ENCODE data around the gene TFDP2.
"Not testable (repeated sequence)": the region's sequence is repeated elsewhere in the genome, so short reads cannot be mapped to it uniquely, and the experiment has no call there.

The TFDP2 gene

GRCh38 chr3:141933421-141934300 lies 215.7 kb downstream of the TFDP2 start:
- Histone ChIP-seq H3K4me3 (ENCODE audit: low read depth in 1 of 2, low read length in 2 of 2) (no peak overlapping the region), H3K27ac (ENCODE audit: low read depth, low read length) (no peak overlapping the region), H3K4me1 (ENCODE audit: insufficient read depth, low read length) (no peaks in the 10 kb centered on the region), H3K27me3 (ENCODE audit: control insufficient read depth in 1 of 2, insufficient read depth in 2 of 2, low read length in 2 of 2) (no peaks in the 10 kb centered on the region), H3K36me3 (ENCODE audit: insufficient read depth, low read length) (no peaks in the 10 kb centered on the region), H3K9ac (ENCODE audit: low read length) (no peak overlapping the region), H3K9me3 (ENCODE audit: low read length) (no peaks in the 10 kb centered on the region)

- Histone ChIP-seq H3K4me1 (ENCODE audit: insufficient read depth, low read length) (no peaks in the 10 kb centered on the region), H3K36me3 (ENCODE audit: insufficient read depth, low read length) (peaks cover 8% of the 10 kb centered on the region), H3K27me3 (ENCODE audit: control insufficient read depth in 1 of 2, insufficient read depth in 2 of 2, low read length in 2 of 2) (no peaks in the 10 kb centered on the region)
Observed at GRCh38 chr3:141930801-141931200, 218.5 kb downstream of the TFDP2 start.

GRCh38 chr3:141929341-141929995 lies 219.9 kb downstream of the TFDP2 start:
- no peak overlapping the region for H3K27ac ChIP-seq (ENCODE audit: low read depth, low read length)
- H3K4me3 ChIP-seq (ENCODE audit: low read depth in 1 of 2, low read length in 2 of 2): no peak overlapping the region
- H3K9me3 ChIP-seq (ENCODE audit: low read length): no peaks in the 10 kb centered on the region
- peaks cover 8% of the 10 kb centered on the region for H3K36me3 ChIP-seq (ENCODE audit: insufficient read depth, low read length)
- H3K9ac ChIP-seq (ENCODE audit: low read length): no peak overlapping the region
- H3K27me3 ChIP-seq (ENCODE audit: control insufficient read depth in 1 of 2, insufficient read depth in 2 of 2, low read length in 2 of 2): no peaks in the 10 kb centered on the region
- H3K4me1 ChIP-seq (ENCODE audit: insufficient read depth, low read length): no peaks in the 10 kb centered on the region

More at GRCh38 chr3:141930801-141931200, 218.5 kb downstream of the TFDP2 start:
- H3K27ac ChIP-seq (ENCODE audit: low read depth, low read length): no peak overlapping the region
- no peaks in the 10 kb centered on the region for H3K9me3 ChIP-seq (ENCODE audit: low read length)
- no peak overlapping the region for H3K4me3 ChIP-seq (ENCODE audit: low read depth in 1 of 2, low read length in 2 of 2)
- no peak overlapping the region for H3K9ac ChIP-seq (ENCODE audit: low read length)

- H3K27ac ChIP-seq (ENCODE audit: low read depth, low read length): no peak overlapping the region
- H3K9ac ChIP-seq (ENCODE audit: low read length): no peak overlapping the region
- no peak overlapping the region for H3K4me3 ChIP-seq (ENCODE audit: low read depth in 1 of 2, low read length in 2 of 2)
- no peaks in the 10 kb centered on the region for H3K9me3 ChIP-seq (ENCODE audit: low read length)
- no peaks in the 10 kb centered on the region for H3K4me1 ChIP-seq (ENCODE audit: insufficient read depth, low read length)
- peaks cover 8% of the 10 kb centered on the region for H3K36me3 ChIP-seq (ENCODE audit: insufficient read depth, low read length)
- H3K27me3 ChIP-seq (ENCODE audit: control insufficient read depth in 1 of 2, insufficient read depth in 2 of 2, low read length in 2 of 2): no peaks in the 10 kb centered on the region
Observed at GRCh38 chr3:141928631-141929270, 220.6 kb downstream of the TFDP2 start.

DNA sequence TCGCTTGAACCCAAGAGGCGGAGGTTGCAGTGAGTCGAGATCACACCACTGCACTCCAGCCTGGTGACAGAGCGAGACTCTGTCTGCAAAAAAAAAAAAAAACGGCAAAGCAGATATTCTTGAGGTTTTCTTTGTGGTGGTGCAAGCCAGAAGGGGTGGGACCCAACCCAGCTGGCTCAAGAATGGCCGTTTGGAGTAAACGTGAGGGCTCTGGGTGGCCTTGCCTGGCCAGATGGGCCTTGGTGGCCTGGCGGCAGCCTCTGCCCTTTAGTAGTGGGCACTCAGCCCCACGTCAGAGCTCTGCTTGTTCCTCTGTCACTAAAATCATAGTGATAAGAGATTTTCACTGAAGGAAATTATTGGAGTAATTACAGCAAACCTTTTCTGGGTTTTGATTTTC lies 222.4 kb downstream of the TFDP2 start:
- no peak overlapping the region for H3K27ac ChIP-seq (ENCODE audit: low read depth, low read length)

GRCh38 chr3:141925677-141926076 lies 223.7 kb downstream of the TFDP2 start:
- not testable (repeated sequence) for H3K27ac ChIP-seq (ENCODE audit: low read depth, low read length); H3K4me3 ChIP-seq (ENCODE audit: low read depth in 1 of 2, low read length in 2 of 2); H3K9me3 ChIP-seq (ENCODE audit: low read length); H3K27me3 ChIP-seq (ENCODE audit: control insufficient read depth in 1 of 2, insufficient read depth in 2 of 2, low read length in 2 of 2); H3K4me1 ChIP-seq (ENCODE audit: insufficient read depth, low read length); H3K9ac ChIP-seq (ENCODE audit: low read length)
- peaks cover 14% of the 10 kb centered on the region for H3K36me3 ChIP-seq (ENCODE audit: insufficient read depth, low read length)

More for the DNA sequence above, 222.4 kb downstream of the TFDP2 start:
- Histone ChIP-seq H3K9ac (ENCODE audit: low read length) (no peak overlapping the region), H3K4me3 (ENCODE audit: low read depth in 1 of 2, low read length in 2 of 2) (no peak overlapping the region), H3K9me3 (ENCODE audit: low read length) (no peaks in the 10 kb centered on the region), H3K36me3 (ENCODE audit: insufficient read depth, low read length) (peaks cover 14% of the 10 kb centered on the region), H3K27me3 (ENCODE audit: control insufficient read depth in 1 of 2, insufficient read depth in 2 of 2, low read length in 2 of 2) (no peaks in the 10 kb centered on the region), H3K4me1 (ENCODE audit: insufficient read depth, low read length) (no peaks in the 10 kb centered on the region)

- no peaks in the 10 kb centered on the region for H3K27me3 ChIP-seq (ENCODE audit: control insufficient read depth in 1 of 2, insufficient read depth in 2 of 2, low read length in 2 of 2)
- H3K4me1 ChIP-seq (ENCODE audit: insufficient read depth, low read length): no peaks in the 10 kb centered on the region
- H3K27ac ChIP-seq (ENCODE audit: low read depth, low read length): no peak overlapping the region
- peaks cover 10% of the 10 kb centered on the region for H3K36me3 ChIP-seq (ENCODE audit: insufficient read depth, low read length)
- no peak overlapping the region for H3K4me3 ChIP-seq (ENCODE audit: low read depth in 1 of 2, low read length in 2 of 2)
- H3K9me3 ChIP-seq (ENCODE audit: low read length): no peaks in the 10 kb centered on the region
- no peak overlapping the region for H3K9ac ChIP-seq (ENCODE audit: low read length)
Observed at GRCh38 chr3:141921316-141921715, 228.0 kb downstream of the TFDP2 start.

GRCh38 chr3:141920701-141921100 lies 228.6 kb downstream of the TFDP2 start:
- Histone ChIP-seq H3K4me1 (ENCODE audit: insufficient read depth, low read length) (no peaks in the 10 kb centered on the region), H3K27me3 (ENCODE audit: control insufficient read depth in 1 of 2, insufficient read depth in 2 of 2, low read length in 2 of 2) (no peaks in the 10 kb centered on the region), H3K9me3 (ENCODE audit: low read length) (no peaks in the 10 kb centered on the region), H3K36me3 (ENCODE audit: insufficient read depth, low read length) (peaks cover 10% of the 10 kb centered on the region), H3K4me3 (ENCODE audit: low read depth in 1 of 2, low read length in 2 of 2) (no peak overlapping the region), H3K27ac (ENCODE audit: low read depth, low read length) (no peak overlapping the region), H3K9ac (ENCODE audit: low read length) (no peak overlapping the region)

GRCh38 chr3:141915766-141916165 lies 233.6 kb downstream of the TFDP2 start:
- Histone ChIP-seq H3K9ac (ENCODE audit: low read length) (no peak overlapping the region), H3K27ac (ENCODE audit: low read depth, low read length) (no peak overlapping the region), H3K36me3 (ENCODE audit: insufficient read depth, low read length) (peaks cover 14% of the 10 kb centered on the region), H3K4me1 (ENCODE audit: insufficient read depth, low read length) (no peaks in the 10 kb centered on the region), H3K9me3 (ENCODE audit: low read length) (no peaks in the 10 kb centered on the region), H3K27me3 (ENCODE audit: control insufficient read depth in 1 of 2, insufficient read depth in 2 of 2, low read length in 2 of 2) (no peaks in the 10 kb centered on the region), H3K4me3 (ENCODE audit: low read depth in 1 of 2, low read length in 2 of 2) (no peak overlapping the region)

- no peaks in the 10 kb centered on the region for H3K27me3 ChIP-seq (ENCODE audit: control insufficient read depth in 1 of 2, insufficient read depth in 2 of 2, low read length in 2 of 2)
- no peak overlapping the region for H3K4me3 ChIP-seq (ENCODE audit: low read depth in 1 of 2, low read length in 2 of 2)
- H3K27ac ChIP-seq (ENCODE audit: low read depth, low read length): no peak overlapping the region
- no peak overlapping the region for H3K9ac ChIP-seq (ENCODE audit: low read length)
- no peaks in the 10 kb centered on the region for H3K9me3 ChIP-seq (ENCODE audit: low read length)
- peaks cover 12% of the 10 kb centered on the region for H3K36me3 ChIP-seq (ENCODE audit: insufficient read depth, low read length)
- H3K4me1 ChIP-seq (ENCODE audit: insufficient read depth, low read length): no peaks in the 10 kb centered on the region
Observed at GRCh38 chr3:141915016-141915415, 234.3 kb downstream of the TFDP2 start.

DNA sequence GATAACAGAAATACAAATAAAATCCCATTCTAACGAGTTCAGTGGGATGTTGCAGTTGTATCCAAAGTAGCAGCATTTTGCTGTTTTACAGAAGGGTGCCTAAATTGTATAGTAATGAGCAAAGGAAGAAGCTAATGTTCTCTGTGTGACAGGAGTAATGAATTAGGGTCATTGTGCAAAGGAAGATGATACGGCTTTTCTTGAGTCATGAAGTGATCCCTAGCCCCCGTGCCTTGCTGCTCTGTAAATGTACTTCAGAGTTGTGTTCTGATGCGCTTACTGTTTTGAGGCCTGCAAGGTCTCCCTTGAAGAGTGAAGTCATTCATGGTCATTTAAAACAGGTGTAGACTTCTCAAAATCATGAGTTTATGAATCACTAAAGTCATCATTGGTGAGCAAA lies 235.0 kb downstream of the TFDP2 start:
- Histone ChIP-seq H3K4me1 (ENCODE audit: insufficient read depth, low read length) (no peaks in the 10 kb centered on the region), H3K27ac (ENCODE audit: low read depth, low read length) (no peak overlapping the region), H3K9ac (ENCODE audit: low read length) (no peak overlapping the region), H3K36me3 (ENCODE audit: insufficient read depth, low read length) (peaks cover 10% of the 10 kb centered on the region), H3K9me3 (ENCODE audit: low read length) (no peaks in the 10 kb centered on the region), H3K27me3 (ENCODE audit: control insufficient read depth in 1 of 2, insufficient read depth in 2 of 2, low read length in 2 of 2) (no peaks in the 10 kb centered on the region), H3K4me3 (ENCODE audit: low read depth in 1 of 2, low read length in 2 of 2) (no peak overlapping the region)

Measured in muscle layer of colon (tissue), 2 donors.